GM12872 (cell line): ENCODE results near the gene BBS1.

ENCODE experiments used
- CTCF ChIP-seq: IDR thresholded peaks from 3 replicates; pipeline ENCODE4 v1.5.1; 2011; ENCODE audit warnings: low read depth, mild to moderate bottlenecking, low read length, moderate library complexity; ENCODE audit not compliant: insufficient read depth

BBS1 gene

GRCh38 chr11:66529655-66530054 lies 19.2 kb downstream of the BBS1 start:
- no peak for TF ChIP-seq CTCF

- no peak for TF ChIP-seq CTCF
Observed at GRCh38 chr11:66530927-66531709, 20.7 kb downstream of the BBS1 start.

- no peak for TF ChIP-seq CTCF
Observed at GRCh38 chr11:66531841-66532240, 21.4 kb downstream of the BBS1 start.

- no peak for TF ChIP-seq CTCF
Observed at GRCh38 chr11:66532784-66533183, 22.3 kb downstream of the BBS1 start.

GRCh38 chr11:66539170-66539869 lies 28.9 kb downstream of the BBS1 start:
- no peak for TF ChIP-seq CTCF

- TF ChIP-seq CTCF = no peak
Observed at GRCh38 chr11:66539870-66540213, 29.4 kb downstream of the BBS1 start.

- no peak for TF ChIP-seq CTCF
Observed at GRCh38 chr11:66541892-66542291, 31.5 kb downstream of the BBS1 start.
